Keratinocyte (primary cell): ENCODE measurements around the gene PYDC2. TPM values are rescaled to one million over a fixed set of nuclear protein-coding genes. Genes with fewer than 3 reads are reported as not detected.

Source experiments
- DNase-seq: peaks from one replicate; pipeline ENCODE4 v3.0.0-alpha.2; 2011; ENCODE audit warnings: low read depth, missing footprints, low spot score
- FAIRE-seq: peaks from 2 replicates; lab custom pipeline; 2011; peaks lifted over from hg19 to GRCh38; lab: Jason Lieb, UNC
- H2AFZ ChIP-seq: 2 replicates; pipeline ENCODE4 v1.6.0; 2012; ENCODE audit warnings: low read length, control low read depth, inconsistent platforms; ENCODE audit not compliant: control insufficient read depth
- H3K27ac ChIP-seq: 2 replicates; pipeline ENCODE4 v1.5.1; 2011; ENCODE audit warnings: low read length; ENCODE audit not compliant: control insufficient read depth, insufficient read depth
- H3K27me3 ChIP-seq: 3 replicates; pipeline ENCODE4 v1.6.0; 2011; ENCODE audit warnings: low read length; ENCODE audit not compliant: control insufficient read depth, insufficient read depth; ENCODE audit errors: extremely low read depth
- H3K36me3 ChIP-seq, 2 experiments: 2 replicates in 1 of 2; 3 replicates in 1 of 2; pipeline ENCODE4 v1.5.1; 2011; ENCODE audit warnings: low read length in 2 of 2, mild to moderate bottlenecking in 1 of 2; ENCODE audit not compliant: control insufficient read depth in 2 of 2, insufficient read depth in 2 of 2; ENCODE audit errors: extremely low read depth in 1 of 2
- H3K4me1 ChIP-seq: 3 replicates; pipeline ENCODE4 v1.5.1; 2011; ENCODE audit warnings: low read length; ENCODE audit not compliant: control insufficient read depth, insufficient read depth; ENCODE audit errors: extremely low read depth
- H3K4me2 ChIP-seq: 3 replicates; pipeline ENCODE4 v1.6.0; 2011; ENCODE audit warnings: low read depth, low read length; ENCODE audit not compliant: control insufficient read depth, insufficient read depth; ENCODE audit errors: extremely low read depth
- H3K4me3 ChIP-seq, 3 experiments: fragments of 200-600 bp in 1 of 3; sonication (generic) in 1 of 3; 2 replicates in 2 of 3; 3 replicates in 1 of 3; pipeline ENCODE4 v1.5.1; 2011 to 2016; ENCODE audit warnings: low read length in 3 of 3, mild to moderate bottlenecking in 3 of 3, control low read depth in 2 of 3, inconsistent platforms in 1 of 3, low read depth in 1 of 3, mixed read lengths in 1 of 3, mixed run types in 1 of 3, moderate library complexity in 1 of 3; ENCODE audit not compliant: control insufficient read depth in 2 of 3, insufficient read depth in 2 of 3; ENCODE audit errors: extremely low read depth in 1 of 3
- H3K79me2 ChIP-seq: 2 replicates; pipeline ENCODE4 v1.6.0; 2012; ENCODE audit warnings: low read length; ENCODE audit not compliant: control insufficient read depth, insufficient read depth
- H3K9ac ChIP-seq: 3 replicates; pipeline ENCODE4 v1.6.0; 2011; ENCODE audit warnings: low read length; ENCODE audit not compliant: control insufficient read depth, insufficient read depth; ENCODE audit errors: extremely low read depth
- H3K9me1 ChIP-seq: 3 replicates; pipeline ENCODE4 v1.6.0; 2011; ENCODE audit warnings: low read length; ENCODE audit not compliant: control insufficient read depth, insufficient read depth; ENCODE audit errors: extremely low read depth
- H3K9me3 ChIP-seq: 2 replicates; pipeline ENCODE4 v1.5.1; 2012; ENCODE audit warnings: low read depth, low read length; ENCODE audit not compliant: control insufficient read depth
- H4K20me1 ChIP-seq: 3 replicates; pipeline ENCODE4 v1.6.0; 2011; ENCODE audit warnings: low read length; ENCODE audit not compliant: control insufficient read depth, insufficient read depth; ENCODE audit errors: extremely low read depth
- CTCF ChIP-seq, 3 experiments: IDR thresholded peaks in 1 of 3; conservative IDR thresholded peaks in 1 of 3; optimal IDR thresholded peaks in 1 of 3; 2 replicates in 2 of 3; 3 replicates in 1 of 3; pipeline versions ENCODE3 to v1.5.1; 2011; ENCODE audit warnings: low read length in 3 of 3, mild to moderate bottlenecking in 3 of 3, moderate library complexity in 2 of 3, control low read depth in 1 of 3, inconsistent platforms in 1 of 3; ENCODE audit not compliant: insufficient read depth in 2 of 3; ENCODE audit errors: extremely low read depth in 1 of 3
- EZH2 ChIP-seq: IDR thresholded peaks from one replicate; pipeline ENCODE4 v1.6.1; 2012; ENCODE audit warnings: inconsistent platforms, mild to moderate bottlenecking, low read length, moderate library complexity
- dilution Hi-C: fragments of 300-500 bp; cut with MboI; formaldehyde crosslinking; loops from one replicate; pipeline ENCODE4 v1.7.0; 2020; ENCODE audit warnings: low sequenced_read_pairs; ENCODE audit not compliant: extremely low pct_ligation_motif_present
- polyA plus RNA-seq, 5 experiments: library from polyadenylated mRNA; depleted of rRNA in 3 of 5; stranded (reverse) in 3 of 5; stranded (forward) in 1 of 5; unstranded in 1 of 5; fragments of >200 nt; gene quantifications; 1 replicate in 1 of 5; 2 replicates in 3 of 5; 3 replicates in 1 of 5; pipeline versions ENCODE4 v1.2.1 to v1.2.3, GENCODE V29; 2011 to 2012; ENCODE audit warnings: missing spikeins in 2 of 5, low read depth in 1 of 5, low replicate concordance in 1 of 5

Gene PYDC2
- polyA plus RNA-seq, 1 donor (not counting 4 experiments of a cell fraction or from before 2014, with no cell fraction given) = not detected

GRCh38 chr3:191428177-191428576 lies 32.8 kb upstream of the PYDC2 start:
- no peaks in the 10 kb centered on the region for H3K36me3 ChIP-seq
- dilution Hi-C loops = no loop called here
- FAIRE-seq = no peak

GRCh38 chr3:191430103-191430502 lies 30.9 kb upstream of the PYDC2 start:
- Histone ChIP-seq H3K79me2 (no peaks in the 10 kb centered on the region), H3K36me3 (no peaks in the 10 kb centered on the region), H3K27ac (no peak overlapping the region), H2AFZ (no peak overlapping the region), H4K20me1 (no peaks in the 10 kb centered on the region), H3K27me3 (no peaks in the 10 kb centered on the region), H3K4me3 (no peak overlapping the region), H3K4me1 (no peaks in the 10 kb centered on the region), H3K4me2 (no peak overlapping the region), H3K9ac (no peak overlapping the region), H3K9me1 (no peaks in the 10 kb centered on the region), H3K9me3 (no peaks in the 10 kb centered on the region)
- DNase-seq = no peak
- TF ChIP-seq EZH2 (no peak), CTCF (optimal IDR thresholded peaks at IDR 0.05 in 1 of 3, IDR thresholded peaks at IDR 0.05 in 1 of 3, conservative IDR thresholded peaks at IDR 0.05 in 1 of 3; ENCODE audit: extremely low read depth in 1 of 3, insufficient read depth in 2 of 3, low read length in 3 of 3) (no peak)
- no peak for FAIRE-seq
- dilution Hi-C loops = no loop called here

More at GRCh38 chr3:191428177-191428576, 32.8 kb upstream of the PYDC2 start:
- Histone ChIP-seq H3K4me3 (no peak overlapping the region), H3K79me2 (no peaks in the 10 kb centered on the region), H3K4me2 (no peak overlapping the region), H3K4me1 (no peaks in the 10 kb centered on the region), H2AFZ (no peak overlapping the region), H4K20me1 (no peaks in the 10 kb centered on the region), H3K9me3 (no peaks in the 10 kb centered on the region), H3K27me3 (no peaks in the 10 kb centered on the region), H3K27ac (no peak overlapping the region), H3K9me1 (no peaks in the 10 kb centered on the region), H3K9ac (no peak overlapping the region)
- TF ChIP-seq EZH2 (no peak), CTCF (optimal IDR thresholded peaks at IDR 0.05 in 1 of 3, IDR thresholded peaks at IDR 0.05 in 1 of 3, conservative IDR thresholded peaks at IDR 0.05 in 1 of 3; ENCODE audit: extremely low read depth in 1 of 3, insufficient read depth in 2 of 3, low read length in 3 of 3) (no peak)
- DNase-seq = no peak
